Activated T-helper 2 cell treated with anti-CD3 and anti-CD28 coated beads, Interferon-gamma antibody, Interleukin-2, Interleukin-4, amounts not matched to agents 10 μg/mL and 5 μg/mL and 100 μg/mL, durations not matched to agents 14 hours and 24 hours and 36 hours (primary cell): ENCODE data around the gene DHX57. TPM values are rescaled to one million over a fixed set of nuclear protein-coding genes. Genes with fewer than 3 reads are reported as not detected.
"Not testable (repeated sequence)": the region's sequence is repeated elsewhere in the genome, so short reads cannot be mapped to it uniquely, and the experiment has no call there.

Source experiments
- DNase-seq: peaks from one replicate; pipeline ENCODE4 v3.0.0; 2021; ENCODE audit warnings: low spot score
- H3K27ac Mint-ChIP-seq: one replicate; pipeline ENCODE4 v1.8.0; 2021; ENCODE audit warnings: mixed read lengths
- H3K27me3 Mint-ChIP-seq: one replicate; pipeline ENCODE4 v1.8.0; 2021; ENCODE audit warnings: low read depth, mixed read lengths
- H3K36me3 Mint-ChIP-seq: one replicate; pipeline ENCODE4 v1.8.0; 2021; ENCODE audit warnings: low read depth, mixed read lengths
- H3K4me1 Mint-ChIP-seq: one replicate; pipeline ENCODE4 v1.8.0; 2021; ENCODE audit warnings: low read depth, mixed read lengths
- H3K4me3 Mint-ChIP-seq: one replicate; pipeline ENCODE4 v1.8.0; 2021; ENCODE audit warnings: low read depth, mild to moderate bottlenecking, moderate library complexity, mixed read lengths
- H3K9me3 Mint-ChIP-seq: one replicate; pipeline ENCODE4 v1.8.0; 2021; ENCODE audit warnings: mixed read lengths
- intact Hi-C: fragments of 100-400 bp; cut with micrococcal nuclease; formaldehyde crosslinking; loops from one replicate; pipeline ENCODE4 v1.15.1; 2023
- total RNA-seq: library from RNA; stranded (reverse); gene quantifications from 2 replicates; pipeline ENCODE4 v1.2.3, GENCODE V29; 2022

Gene DHX57
- total RNA-seq, 1 donor from 2014 or later: 21.7 TPM

DNA sequence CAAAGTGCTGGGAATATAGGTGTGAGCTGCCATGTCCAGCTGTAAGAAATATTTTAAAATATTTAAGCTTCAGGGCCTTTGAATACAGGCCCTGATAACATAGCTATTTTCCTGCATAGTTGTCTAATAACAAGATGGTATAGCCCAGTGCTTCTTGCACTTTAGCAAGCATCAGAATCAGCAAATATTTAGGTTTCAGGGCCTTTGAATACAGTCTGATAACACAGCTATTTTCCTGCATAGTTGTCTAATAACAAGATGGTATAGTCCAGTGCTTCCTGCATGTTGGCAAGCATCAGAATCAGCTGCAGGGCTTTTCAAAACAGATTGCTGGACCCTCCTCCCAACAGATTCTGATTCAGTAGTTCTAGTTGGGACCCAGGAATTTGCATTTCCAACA, 92.1 kb downstream of the DHX57 start:
- no peak overlapping the region for H3K27ac Mint-ChIP-seq
- H3K4me1 Mint-ChIP-seq: peaks cover 4% of the 10 kb centered on the region
- peaks cover 10% of the 10 kb centered on the region for H3K36me3 Mint-ChIP-seq
- no peak for DNase-seq
- intact Hi-C loops: no loop called here
- no peak overlapping the region for H3K4me3 Mint-ChIP-seq
- no peaks in the 10 kb centered on the region for H3K27me3 Mint-ChIP-seq
- H3K9me3 Mint-ChIP-seq: no peaks in the 10 kb centered on the region

- intact Hi-C loops: loop anchor here (1.0 to 10.0 kb wide), 3 partner anchors 16 to 96 kb away; partner anchors contain the start of genes DHX57, MORN2 and SRSF7
- DNase-seq: no peak
- Mint-ChIP-seq H3K27me3 (peaks cover 16% of the 10 kb centered on the region), H3K4me1 (peaks cover 10% of the 10 kb centered on the region), H3K36me3 (peaks cover 15% of the 10 kb centered on the region), H3K4me3 (peak overlapping the region; percentile 97), H3K9me3 (no peaks in the 10 kb centered on the region), H3K27ac (peak overlapping the region; percentile 96)
Observed at GRCh38 chr2:38778687-38779082, 97.0 kb downstream of the DHX57 start.

GRCh38 chr2:38776531-38776930, 99.2 kb downstream of the DHX57 start:
- Mint-ChIP-seq H3K9me3 (no peaks in the 10 kb centered on the region), H3K4me1 (peaks cover 10% of the 10 kb centered on the region), H3K27me3 (peaks cover 16% of the 10 kb centered on the region), H3K4me3 (peak overlapping the region; percentile 58), H3K27ac (no peak overlapping the region), H3K36me3 (peaks cover 8% of the 10 kb centered on the region)
- intact Hi-C loops: loop anchor here (10.0 kb wide), 1 partner anchor 98 kb away; the partner anchor contains the start of genes DHX57 and MORN2
- no peak for DNase-seq

- intact Hi-C loops: loop anchor here (10.0 kb wide), 1 partner anchor 99 kb away; the partner anchor contains the start of genes DHX57 and MORN2
- H3K27ac Mint-ChIP-seq: no peak overlapping the region
- no peak for DNase-seq
- H3K9me3 Mint-ChIP-seq: no peaks in the 10 kb centered on the region
- H3K4me1 Mint-ChIP-seq: peaks cover 10% of the 10 kb centered on the region
- H3K36me3 Mint-ChIP-seq: peaks cover 5% of the 10 kb centered on the region
- H3K4me3 Mint-ChIP-seq: no peak overlapping the region
- peaks cover 17% of the 10 kb centered on the region for H3K27me3 Mint-ChIP-seq
Observed at GRCh38 chr2:38775921-38776225, 99.9 kb downstream of the DHX57 start.

DNA sequence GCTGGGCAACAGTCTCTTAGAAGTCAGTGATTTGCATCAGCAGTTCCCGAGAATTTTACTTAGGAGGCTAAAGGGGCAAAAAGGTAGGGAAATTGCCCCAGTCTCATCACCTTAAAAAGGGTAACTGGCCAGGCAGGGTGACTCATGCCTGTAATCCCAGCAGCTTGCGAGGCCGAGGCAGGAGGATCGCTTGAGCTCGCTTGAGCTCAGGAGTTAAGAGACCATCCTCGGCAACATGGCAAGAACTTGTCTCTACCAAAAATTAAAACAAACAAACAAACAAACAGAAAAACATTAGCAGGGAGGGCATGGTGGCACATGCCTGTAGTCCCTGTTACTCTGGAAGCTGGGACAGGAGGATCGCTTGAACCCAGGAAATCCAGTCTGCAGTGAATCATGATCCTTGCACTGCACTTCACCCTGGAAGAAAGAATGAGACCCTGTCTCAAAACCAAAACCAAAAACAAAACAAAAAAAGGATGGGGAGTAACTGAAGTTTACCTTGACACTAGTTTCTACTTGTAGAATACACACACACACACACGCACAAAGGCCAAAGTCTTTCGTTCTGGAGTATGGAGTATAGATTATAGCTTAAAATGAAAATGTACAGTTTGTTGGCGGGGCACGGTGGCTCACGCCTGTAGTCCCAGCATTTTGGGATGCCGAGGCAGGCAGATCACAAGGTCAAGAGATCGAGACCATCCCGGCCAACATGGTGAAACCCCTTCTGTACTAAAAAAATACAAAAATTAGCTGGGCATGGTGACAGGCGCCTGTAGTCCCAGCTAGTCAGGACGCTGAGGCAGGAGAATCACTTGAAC, 100.4 kb downstream of the DHX57 start:
- Mint-ChIP-seq H3K27me3 (peaks cover 18% of the 10 kb centered on the region), H3K9me3 (no peaks in the 10 kb centered on the region), H3K27ac (no peak overlapping the region), H3K4me3 (no peak overlapping the region), H3K36me3 (peaks cover 5% of the 10 kb centered on the region), H3K4me1 (peaks cover 10% of the 10 kb centered on the region)
- no peak for DNase-seq
- intact Hi-C loops: loop anchor here (10.0 kb wide), 1 partner anchor 99 kb away; the partner anchor contains the start of genes DHX57 and MORN2

DNA sequence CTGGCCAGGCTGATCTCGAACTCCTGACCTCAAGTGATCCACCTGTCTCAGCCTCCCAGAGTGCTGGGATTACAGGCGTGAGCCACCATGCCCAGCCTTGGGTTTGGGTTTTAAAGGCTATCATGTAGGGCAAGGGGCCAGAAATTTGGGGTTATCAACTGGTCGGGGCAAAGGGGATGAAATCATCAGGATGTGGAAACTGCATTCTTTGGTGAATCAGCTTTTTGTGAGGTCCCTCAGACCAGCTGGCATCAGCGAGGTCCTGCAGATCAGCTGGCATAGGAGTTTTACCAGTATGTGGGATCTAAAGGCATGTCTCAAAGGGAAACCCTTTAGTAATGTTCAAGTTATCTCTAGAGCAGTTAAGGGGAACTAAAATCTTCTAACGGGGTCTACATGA, 104.1 kb downstream of the DHX57 start:
- Mint-ChIP-seq H3K4me3 (no peak overlapping the region), H3K27ac (no peak overlapping the region), H3K36me3 (no peaks in the 10 kb centered on the region), H3K27me3 (peaks cover 18% of the 10 kb centered on the region), H3K9me3 (no peaks in the 10 kb centered on the region), H3K4me1 (no peaks in the 10 kb centered on the region)
- intact Hi-C loops: loop anchor here (10.0 kb wide), 1 partner anchor 103 kb away; the partner anchor contains the start of genes DHX57 and MORN2
- DNase-seq: no peak

DNA sequence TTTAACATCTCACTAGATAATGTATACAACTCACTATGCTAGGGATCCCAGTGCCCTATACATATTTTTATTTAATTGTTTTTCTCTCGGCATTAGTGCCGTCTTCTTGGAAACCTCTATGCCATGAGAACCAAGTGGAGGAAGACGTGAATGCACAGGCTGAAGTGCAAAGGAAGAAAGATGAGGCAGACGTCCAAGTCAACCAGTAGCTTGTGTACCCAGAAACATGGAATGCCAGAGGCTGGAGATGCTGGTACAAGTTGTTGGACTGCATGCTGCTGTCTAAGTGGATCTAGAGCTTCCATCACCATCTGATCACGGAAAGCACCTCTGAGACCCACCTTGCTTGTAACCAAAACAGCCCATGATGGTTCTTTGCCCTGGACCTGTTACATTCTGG, 110.2 kb downstream of the DHX57 start:
- Mint-ChIP-seq H3K9me3 (no peaks in the 10 kb centered on the region), H3K27me3 (no peaks in the 10 kb centered on the region)
- intact Hi-C loops: no loop called here

GRCh38 chr2:38765149-38765548, 110.6 kb downstream of the DHX57 start:
- no peaks in the 10 kb centered on the region for H3K27me3 Mint-ChIP-seq
- H3K27ac Mint-ChIP-seq: no peak overlapping the region
- no peaks in the 10 kb centered on the region for H3K9me3 Mint-ChIP-seq
- no peak for DNase-seq
- peaks cover 8% of the 10 kb centered on the region for H3K4me1 Mint-ChIP-seq
- no peaks in the 10 kb centered on the region for H3K36me3 Mint-ChIP-seq
- intact Hi-C loops: no loop called here
- H3K4me3 Mint-ChIP-seq: no peak overlapping the region

More for the DNA sequence above, 110.2 kb downstream of the DHX57 start:
- Mint-ChIP-seq H3K36me3 (no peaks in the 10 kb centered on the region), H3K4me1 (peaks cover 8% of the 10 kb centered on the region), H3K27ac (no peak overlapping the region), H3K4me3 (no peak overlapping the region)
- no peak for DNase-seq

- Mint-ChIP-seq H3K9me3 (no peaks in the 10 kb centered on the region), H3K27ac (no peak overlapping the region), H3K4me3 (no peak overlapping the region), H3K36me3 (no peaks in the 10 kb centered on the region), H3K4me1 (peaks cover 8% of the 10 kb centered on the region), H3K27me3 (no peaks in the 10 kb centered on the region)
- intact Hi-C loops: loop anchor here (2.0 kb wide), 1 partner anchor 15 kb away; the partner anchor contains the start of gene GEMIN6
- DNase-seq: no peak
Observed at GRCh38 chr2:38763728-38764127, 112.0 kb downstream of the DHX57 start.

DNA sequence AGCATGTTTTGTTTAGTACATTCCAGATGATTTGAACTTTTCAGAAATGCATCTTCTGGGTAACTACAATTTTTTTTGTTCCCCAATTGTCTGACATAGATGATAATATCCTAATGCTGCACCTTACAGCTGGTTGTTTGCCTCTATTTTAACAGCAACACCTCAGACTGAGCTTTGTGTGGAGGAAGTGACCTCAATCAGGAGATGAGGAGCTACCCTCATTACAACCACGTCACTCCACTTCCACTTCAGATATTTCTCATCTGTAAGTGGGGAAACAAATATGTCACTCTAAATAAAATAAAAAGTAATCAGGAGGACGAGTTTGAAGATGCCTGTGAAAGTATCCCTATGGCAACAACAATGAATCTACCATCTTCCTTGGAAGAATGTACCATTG, 112.5 kb downstream of the DHX57 start:
- no peaks in the 10 kb centered on the region for H3K27me3 Mint-ChIP-seq
- H3K4me3 Mint-ChIP-seq: no peak overlapping the region
- intact Hi-C loops: loop anchor here (2.0 kb wide), 1 partner anchor 16 kb away; the partner anchor contains the start of gene GEMIN6
- H3K4me1 Mint-ChIP-seq: peaks cover 8% of the 10 kb centered on the region
- DNase-seq: no peak
- H3K9me3 Mint-ChIP-seq: no peaks in the 10 kb centered on the region
- no peaks in the 10 kb centered on the region for H3K36me3 Mint-ChIP-seq
- H3K27ac Mint-ChIP-seq: no peak overlapping the region

GRCh38 chr2:38755891-38756290, 119.8 kb downstream of the DHX57 start:
- not testable (repeated sequence) for DNase-seq, H3K4me3 Mint-ChIP-seq, H3K9me3 Mint-ChIP-seq, H3K27ac Mint-ChIP-seq, H3K27me3 Mint-ChIP-seq, H3K36me3 Mint-ChIP-seq
- peaks cover 16% of the 10 kb centered on the region for H3K4me1 Mint-ChIP-seq
- intact Hi-C loops: loop anchor here (10.0 kb wide), 1 partner anchor 369 kb away; the partner anchor contains the start of gene SOS1

- no peak for DNase-seq
- H3K4me1 Mint-ChIP-seq: peaks cover 21% of the 10 kb centered on the region
- H3K27ac Mint-ChIP-seq: peak overlapping the region; percentile 42
- intact Hi-C loops: loop anchor here (10.0 kb wide), 1 partner anchor 370 kb away; the partner anchor contains the start of gene SOS1
- peak overlapping the region; percentile 57 for H3K4me3 Mint-ChIP-seq
- H3K36me3 Mint-ChIP-seq: peaks cover 16% of the 10 kb centered on the region
- H3K27me3 Mint-ChIP-seq: no peaks in the 10 kb centered on the region
- no peaks in the 10 kb centered on the region for H3K9me3 Mint-ChIP-seq
Observed at GRCh38 chr2:38754506-38754905, 121.2 kb downstream of the DHX57 start.

- H3K27me3 Mint-ChIP-seq: no peaks in the 10 kb centered on the region
- no peaks in the 10 kb centered on the region for H3K9me3 Mint-ChIP-seq
- intact Hi-C loops: loop anchor here (10.0 kb wide), 1 partner anchor 371 kb away; the partner anchor contains the start of gene SOS1
- H3K4me3 Mint-ChIP-seq: peak overlapping the region; percentile 69
- H3K27ac Mint-ChIP-seq: peak overlapping the region; percentile 79
- DNase-seq: no peak
- H3K4me1 Mint-ChIP-seq: peaks cover 24% of the 10 kb centered on the region
- peaks cover 21% of the 10 kb centered on the region for H3K36me3 Mint-ChIP-seq
Observed at GRCh38 chr2:38754049-38754448, 121.7 kb downstream of the DHX57 start.
